Pancreas (tissue), 10 donors: ENCODE measurements around the gene B4GALNT2. TPM values are rescaled to one million over a fixed set of nuclear protein-coding genes. Genes with fewer than 3 reads are reported as not detected.

Source experiments
- ATAC-seq, 4 donors: fragments of 200-7000 bp; cut with Tn5 transposase; one replicate each; pipeline versions ENCODE4 v1.8.0 to v1.9.1; 2020; ENCODE audit warnings: mild to moderate bottlenecking in 4 of 4, moderate library complexity in 4 of 4
- DNase-seq, 6 donors: peaks; one replicate each; pipeline ENCODE4 v3.0.0-alpha.2; 2020
- FAIRE-seq: peaks from 2 replicates; lab custom pipeline; 2012; peaks lifted over from hg19 to GRCh38; lab: Jason Lieb, UNC
- H3K27ac ChIP-seq, 4 donors: fragments of 200-600 bp; sonication (generic); 1 replicate in 3 of 4; 2 replicates in 1 of 4; pipeline versions ENCODE4 v1.5.0 to v1.8.0; 2020
- H3K27me3 ChIP-seq, 4 donors: fragments of 200-600 bp; one replicate each; pipeline ENCODE4 v1.8.0; 2021
- H3K36me3 ChIP-seq, 3 donors: fragments of 200-600 bp; sonication (generic) in 1 of 3; one replicate each; pipeline versions ENCODE4 v1.5.0 to v1.8.0; 2020 to 2021
- H3K4me1 ChIP-seq, 3 donors: fragments of 200-600 bp; one replicate each; pipeline ENCODE4 v1.8.0; 2021
- H3K4me3 ChIP-seq, 4 donors: fragments of 200-600 bp; sonication (generic) in 2 of 4; one replicate each; pipeline versions ENCODE4 v1.5.0 to v1.8.0; 2020 to 2021
- H3K9me3 ChIP-seq, 4 donors: fragments of 200-600 bp; one replicate each; pipeline ENCODE4 v1.8.0; 2021
- WGBS, 2 donors: extraction: QIAGEN DNeasy Blood & Tissue Kit; methylation state at CpG; one replicate each; pipeline ENCODE4 v1.1.7; 2013; 5-methylcytosine and 5-hydroxymethylcytosine counted together
- intact Hi-C, 3 donors: fragments of 100-400 bp; cut with DNase I; formaldehyde crosslinking; loops; one replicate each; pipeline versions ENCODE4 v1.11.1 to v1.14.2; 2022
- polyA plus RNA-seq, 2 donors: library from polyadenylated mRNA; stranded (reverse); fragments of 200-250 nt; gene quantifications; one replicate each; pipeline ENCODE4 v1.2.3, GENCODE V29; 2013
- total RNA-seq, 6 donors: library from RNA; stranded (reverse); fragmentation: NEBNext Ultra II Directional in 4 of 6; extraction: Animal tissue kit (Norgen Biotek cat#: 25700) in 4 of 6; gene quantifications; one replicate each; pipeline versions ENCODE4 v1.2.1 to v1.2.4, GENCODE V29; 2021 to 2023
- TF ChIP-seq, protein P1 (sequence below), 4 donors: fragments of 200-600 bp; sonication (generic) in 3 of 4; IDR thresholded peaks; one replicate each; pipeline versions ENCODE4 v1.5.0 to v1.8.0; 2021; ENCODE audit warnings: antibody characterized with exemption in 4 of 4
- donor health status: healthy with polysubstance abuse.
- donor health status: DM: no; HTN: no; CAD: no; lungs with moderate emphysema.
- donor health status: DM: no; HTN: no; CAD: no.
- donor health status: control.
- donor health status: control.
- donor health status: Bipolar disorder and iron deficiency.
- donor health status: DM: yes; HTN: yes; CAD: no.
- donor health status: DM: no; HTN: no; CAD: no.
- donor health status: DM: no; HTN: no; CAD: no.
- donor health status: DM: yes; HTN: yes; CAD: no.

B4GALNT2 gene
- total and polyA plus RNA-seq, 8 donors: 0.03 TPM; not detected in 7

GRCh38 chr17:49200423-49201083 lies 68.0 kb downstream of the B4GALNT2 start:
- no peaks in the 10 kb centered on the region for H3K9me3 ChIP-seq
- ATAC-seq: no peak
- FAIRE-seq: no peak
- WGBS, 2 donors: 79 to 87% methylated on average over 13 of the region's 13 CpGs
- no peaks in the 10 kb centered on the region for H3K4me1 ChIP-seq
- no peaks in the 10 kb centered on the region for H3K36me3 ChIP-seq
- TF ChIP-seq, protein P1, sequence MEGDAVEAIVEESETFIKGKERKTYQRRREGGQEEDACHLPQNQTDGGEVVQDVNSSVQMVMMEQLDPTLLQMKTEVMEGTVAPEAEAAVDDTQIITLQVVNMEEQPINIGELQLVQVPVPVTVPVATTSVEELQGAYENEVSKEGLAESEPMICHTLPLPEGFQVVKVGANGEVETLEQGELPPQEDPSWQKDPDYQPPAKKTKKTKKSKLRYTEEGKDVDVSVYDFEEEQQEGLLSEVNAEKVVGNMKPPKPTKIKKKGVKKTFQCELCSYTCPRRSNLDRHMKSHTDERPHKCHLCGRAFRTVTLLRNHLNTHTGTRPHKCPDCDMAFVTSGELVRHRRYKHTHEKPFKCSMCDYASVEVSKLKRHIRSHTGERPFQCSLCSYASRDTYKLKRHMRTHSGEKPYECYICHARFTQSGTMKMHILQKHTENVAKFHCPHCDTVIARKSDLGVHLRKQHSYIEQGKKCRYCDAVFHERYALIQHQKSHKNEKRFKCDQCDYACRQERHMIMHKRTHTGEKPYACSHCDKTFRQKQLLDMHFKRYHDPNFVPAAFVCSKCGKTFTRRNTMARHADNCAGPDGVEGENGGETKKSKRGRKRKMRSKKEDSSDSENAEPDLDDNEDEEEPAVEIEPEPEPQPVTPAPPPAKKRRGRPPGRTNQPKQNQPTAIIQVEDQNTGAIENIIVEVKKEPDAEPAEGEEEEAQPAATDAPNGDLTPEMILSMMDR (IDR thresholded peaks at IDR 0.05): no peak
- intact Hi-C loops: no loop called here
- H3K27me3 ChIP-seq: no peaks in the 10 kb centered on the region
- DNase-seq: no peak
- H3K4me3 ChIP-seq: no peak overlapping the region
- no peak overlapping the region for H3K27ac ChIP-seq

GRCh38 chr17:49201481-49201927 lies 68.9 kb downstream of the B4GALNT2 start:
- no peak overlapping the region for H3K4me3 ChIP-seq
- H3K27me3 ChIP-seq: no peaks in the 10 kb centered on the region
- intact Hi-C loops: no loop called here
- DNase-seq (no peak), FAIRE-seq (no peak), ATAC-seq (no peak)
- H3K9me3 ChIP-seq: no peaks in the 10 kb centered on the region
- H3K36me3 ChIP-seq: no peaks in the 10 kb centered on the region
- H3K4me1 ChIP-seq: no peaks in the 10 kb centered on the region
- WGBS, 2 donors: 79 to 81% methylated on average over 8 of the region's 8 CpGs
- no peak overlapping the region for H3K27ac ChIP-seq
- TF ChIP-seq, protein P1 (IDR thresholded peaks at IDR 0.05): no peak

DNA sequence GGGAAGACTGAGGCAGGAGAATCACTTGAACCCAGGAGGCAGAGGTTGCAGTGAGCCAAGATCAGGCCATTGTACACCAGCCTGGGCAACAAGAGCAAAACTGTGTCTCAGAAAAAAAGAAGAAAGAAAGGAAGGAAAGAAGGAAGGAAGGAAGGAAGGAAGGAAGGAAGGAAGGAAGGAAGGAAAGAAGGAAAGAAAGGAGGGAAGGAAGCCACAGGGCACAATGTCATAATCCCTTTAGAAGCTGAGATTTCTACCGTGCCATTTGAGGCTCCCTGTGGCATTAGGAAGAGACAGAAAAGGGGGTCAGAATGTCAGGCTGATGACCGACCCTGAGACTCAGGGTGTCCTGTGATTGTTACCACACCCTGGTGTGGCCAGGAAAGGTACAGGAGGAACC lies 71.2 kb downstream of the B4GALNT2 start:
- Histone ChIP-seq H3K4me3 (no peak overlapping the region), H3K4me1 (no peaks in the 10 kb centered on the region), H3K27me3 (no peaks in the 10 kb centered on the region), H3K27ac (no peak overlapping the region), H3K9me3 (no peaks in the 10 kb centered on the region), H3K36me3 (no peaks in the 10 kb centered on the region)
- FAIRE-seq (no peak), DNase-seq (no peak), ATAC-seq (no peak)
- intact Hi-C loops: no loop called here
- TF ChIP-seq, protein P1 (IDR thresholded peaks at IDR 0.05): no peak
- WGBS, 2 donors: 56 to 67% methylated on average over 2 of the region's 2 CpGs

DNA sequence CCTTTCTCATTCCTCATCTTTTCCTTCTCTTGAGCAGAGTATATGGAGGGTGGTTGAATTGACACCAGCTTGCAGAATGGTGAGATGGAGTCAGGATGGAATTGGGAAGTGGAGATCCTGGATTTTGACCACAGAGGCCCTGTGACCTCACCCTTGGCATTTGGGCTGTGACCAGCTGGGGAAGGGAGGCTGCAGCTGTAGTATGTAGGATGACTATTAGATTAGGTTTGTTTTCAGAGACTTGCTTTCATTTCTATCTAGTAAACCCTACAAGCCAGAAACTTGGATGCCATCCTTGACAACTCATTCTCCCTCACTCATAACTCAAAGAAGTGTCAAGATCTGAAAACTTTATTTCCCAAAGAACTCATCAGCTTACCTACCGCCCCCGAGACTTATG lies 71.9 kb downstream of the B4GALNT2 start:
- H3K36me3 ChIP-seq: no peaks in the 10 kb centered on the region
- no peak overlapping the region for H3K4me3 ChIP-seq
- no peaks in the 10 kb centered on the region for H3K9me3 ChIP-seq
- no peak overlapping the region for H3K27ac ChIP-seq
- FAIRE-seq (no peak), ATAC-seq (no peak), DNase-seq (no peak)
- intact Hi-C loops: no loop called here
- WGBS, 2 donors: 92 to 98% methylated on average over 2 of the region's 2 CpGs
- TF ChIP-seq, protein P1 (IDR thresholded peaks at IDR 0.05): no peak
- H3K4me1 ChIP-seq: no peaks in the 10 kb centered on the region
- no peaks in the 10 kb centered on the region for H3K27me3 ChIP-seq

DNA sequence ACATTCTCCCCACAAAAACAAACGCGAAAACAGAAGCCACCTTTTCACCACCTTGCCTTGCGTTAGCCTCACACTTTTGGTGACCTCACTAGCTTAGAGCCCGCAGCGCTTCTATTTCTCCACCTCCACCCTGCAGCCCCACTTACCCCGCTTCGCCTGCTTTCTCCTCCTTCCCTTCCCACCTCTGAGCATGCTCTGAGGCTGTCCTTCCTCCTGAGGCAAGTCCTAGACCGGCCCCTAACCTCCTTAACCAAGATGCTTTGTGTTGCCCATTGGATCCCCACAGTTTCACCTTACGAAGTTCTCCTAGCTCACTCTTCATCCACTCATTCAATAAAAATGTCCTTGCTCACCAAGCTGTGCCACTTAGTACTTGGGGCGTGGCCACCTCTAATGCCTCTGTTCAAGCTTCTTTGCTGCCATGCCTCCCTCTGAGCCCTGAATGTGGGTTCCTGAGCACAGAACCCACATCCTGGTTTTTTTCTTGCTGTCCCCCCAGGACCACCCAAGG lies 76.5 kb downstream of the B4GALNT2 start:
- Histone ChIP-seq H3K4me1 (no peaks in the 10 kb centered on the region), H3K27ac (no peak overlapping the region), H3K9me3 (no peaks in the 10 kb centered on the region), H3K36me3 (no peaks in the 10 kb centered on the region), H3K27me3 (no peaks in the 10 kb centered on the region), H3K4me3 (no peak overlapping the region)
- FAIRE-seq (no peak), ATAC-seq (no peak), DNase-seq (no peak)
- TF ChIP-seq, protein P1 (IDR thresholded peaks at IDR 0.05): no peak
- intact Hi-C loops: no loop called here
- 72 to 82% methylated on average over 10 of the region's 10 CpGs for WGBS, 2 donors
